NCI-H748 (cell line): ENCODE measurements around the gene RTBDN.
A peak's percentile ranks its signal among the peaks of the same experiment; 100 is the strongest.
"Not testable (repeated sequence)": the region's sequence is repeated elsewhere in the genome, so short reads cannot be mapped to it uniquely, and the experiment has no call there.

Source experiments
- DNase-seq: peaks from one replicate; lab custom pipeline; 2025; ENCODE audit not compliant: unreplicated experiment; lab: John Stamatoyannopoulos, UW

RTBDN gene

GRCh38 chr19:12825254-12826131 is 8.9 kb downstream of the RTBDN start:
- DNase-seq, result peak; percentile 42

GRCh38 chr19:12821761-12822160 is 12.6 kb downstream of the RTBDN start:
- no peak for DNase-seq

GRCh38 chr19:12817810-12818209 is 16.6 kb downstream of the RTBDN start:
- DNase-seq, result not testable (repeated sequence)

- DNase-seq, result not testable (repeated sequence)
Measured at GRCh38 chr19:12817188-12817587, 17.2 kb downstream of the RTBDN start.

GRCh38 chr19:12815088-12815487 is 19.3 kb downstream of the RTBDN start:
- no peak for DNase-seq

GRCh38 chr19:12806242-12807081 is 27.9 kb downstream of the RTBDN start, which contains the start of gene RNASEH2A:
RNASEH2A (plus strand) TSS chr19:12806584; CDS start chr19:12806674, 90 bp downstream.
- DNase-seq, result peak; percentile 92

GRCh38 chr19:12804051-12804450 is 30.3 kb downstream of the RTBDN start:
- no peak for DNase-seq

- DNase-seq, result no peak
Measured at GRCh38 chr19:12802267-12803106, 31.9 kb downstream of the RTBDN start.

- peak; percentile 86 for DNase-seq
Measured at GRCh38 chr19:12801466-12802266, 32.7 kb downstream of the RTBDN start, which contains the start of the genes PRDX2 and THSD8. PRDX2 (minus strand) TSS chr19:12801800; CDS start chr19:12801261, 539 bp downstream. THSD8 (plus strand) TSS chr19:12802069; CDS start chr19:12802072, 3 bp downstream.

GRCh38 chr19:12800923-12801465 is 33.4 kb downstream of the RTBDN start:
- DNase-seq, result peak; percentile 35

- DNase-seq, result no peak
Measured at GRCh38 chr19:12800466-12800770, 34.0 kb downstream of the RTBDN start.

GRCh38 chr19:12799742-12800465 is 34.5 kb downstream of the RTBDN start:
- DNase-seq, result no peak

GRCh38 chr19:12797607-12798006 is 36.8 kb downstream of the RTBDN start:
- DNase-seq, result not testable (repeated sequence)

GRCh38 chr19:12797141-12797587 is 37.2 kb downstream of the RTBDN start:
- DNase-seq, result no peak

- DNase-seq, result peak; percentile 80
Measured at GRCh38 chr19:12796146-12797071, 38.0 kb downstream of the RTBDN start.

GRCh38 chr19:12794971-12795381 is 39.4 kb downstream of the RTBDN start:
- DNase-seq, result no peak

- DNase-seq, result no peak
Measured at GRCh38 chr19:12794196-12794941, 40.0 kb downstream of the RTBDN start.
